SK-N-SH treated with all-trans-retinoic acid at 6 μM for 48 hours (cell line): ENCODE results near the gene SORL1-AS1.

Source experiments
- ATAC-seq: fragments of 200-7000 bp; cut with Tn5 transposase; 3 replicates; pipeline ENCODE4 v1.9.1; 2020; ENCODE audit warnings: mild to moderate bottlenecking, moderate library complexity
- ARNTL ChIP-seq: fragments of 450-650 bp; formaldehyde crosslinking; IDR thresholded peaks from 2 replicates; pipeline ENCODE4 v1.5.0; 2020; ENCODE audit warnings: low read depth, mild to moderate bottlenecking, moderate library complexity, borderline replicate concordance
- CSDC2 ChIP-seq: fragments of 250-450 bp; sonication (Bioruptor Pico); IDR thresholded peaks from 2 replicates; pipeline ENCODE4 v1.5.0; 2020; ENCODE audit warnings: mild to moderate bottlenecking, moderate library complexity
- ESRRG ChIP-seq: fragments of 250-450 bp; sonication (Bioruptor Pico); IDR thresholded peaks from 2 replicates; pipeline ENCODE4 v1.6.1; 2021; ENCODE audit warnings: mild to moderate bottlenecking
- GLIS3 ChIP-seq: fragments of 250-450 bp; sonication (Bioruptor Pico); IDR thresholded peaks from 2 replicates; pipeline ENCODE4 v1.5.0; 2020; ENCODE audit warnings: mild to moderate bottlenecking, moderate library complexity
- ISL1 ChIP-seq: fragments of 250-450 bp; sonication (Bioruptor Pico); IDR thresholded peaks from 2 replicates; pipeline ENCODE4 v2.1.2; 2022; ENCODE audit warnings: mild to moderate bottlenecking, moderate library complexity
- OSR1 ChIP-seq: fragments of 250-450 bp; sonication (Bioruptor Pico); IDR thresholded peaks from 2 replicates; pipeline ENCODE4 v1.8.0; 2022; ENCODE audit warnings: moderate library complexity, mild to moderate bottlenecking, inconsistent platforms
- PPARA ChIP-seq: fragments of 250-450 bp; sonication (Bioruptor Pico); IDR thresholded peaks from 2 replicates; pipeline ENCODE4 v1.5.0; 2020; ENCODE audit warnings: mild to moderate bottlenecking, borderline replicate concordance
- RARB ChIP-seq: fragments of 250-450 bp; sonication (Bioruptor Pico); IDR thresholded peaks from 2 replicates; pipeline ENCODE4 v1.8.0; 2021; ENCODE audit warnings: mild to moderate bottlenecking, moderate library complexity
- SNAI2 ChIP-seq: fragments of 250-450 bp; sonication (Bioruptor Pico); IDR thresholded peaks from 2 replicates; pipeline ENCODE4 v1.5.0; 2020; ENCODE audit warnings: mild to moderate bottlenecking, moderate library complexity
- TCF4 ChIP-seq: fragments of 250-450 bp; sonication (Bioruptor Pico); IDR thresholded peaks from 2 replicates; pipeline ENCODE4 v1.8.0; 2021; ENCODE audit warnings: mild to moderate bottlenecking, moderate library complexity, borderline replicate concordance
- TOX ChIP-seq: fragments of 250-450 bp; sonication (Bioruptor Pico); IDR thresholded peaks from 2 replicates; pipeline ENCODE4 v1.8.0; 2021; ENCODE audit warnings: mild to moderate bottlenecking, moderate library complexity, borderline replicate concordance
- ZC3H10 ChIP-seq: fragments of 250-450 bp; sonication (Bioruptor Pico); IDR thresholded peaks from 2 replicates; pipeline ENCODE4 v1.5.1; 2021; ENCODE audit warnings: mild to moderate bottlenecking, moderate library complexity
- ZFP3 ChIP-seq: fragments of 250-450 bp; sonication (Bioruptor Pico); IDR thresholded peaks from 2 replicates; pipeline ENCODE4 v1.5.0; 2020; ENCODE audit warnings: mild to moderate bottlenecking, moderate library complexity
- ZNF565 ChIP-seq: fragments of 450-650 bp; formaldehyde crosslinking; conservative IDR thresholded peaks from 2 replicates; pipeline ENCODE4 v1.5.0; 2020; ENCODE audit warnings: low read depth, mild to moderate bottlenecking, moderate library complexity
- ZNF8 ChIP-seq: fragments of 450-650 bp; formaldehyde crosslinking; IDR thresholded peaks from 2 replicates; pipeline ENCODE4 v1.5.0; 2020; ENCODE audit warnings: mild to moderate bottlenecking, moderate library complexity
- TF ChIP-seq, protein P1 (sequence below): fragments of 250-450 bp; sonication (Bioruptor Pico); IDR thresholded peaks from 2 replicates; pipeline ENCODE4 v1.5.1; 2021; ENCODE audit warnings: mild to moderate bottlenecking, moderate library complexity
- TF ChIP-seq, protein P2 (sequence below): fragments of 250-450 bp; sonication (Bioruptor Pico); IDR thresholded peaks from 2 replicates; pipeline ENCODE4 v1.8.0; 2021; ENCODE audit warnings: low read depth, mild to moderate bottlenecking, moderate library complexity, borderline replicate concordance
- TF ChIP-seq, protein P3 (sequence below): fragments of 250-450 bp; sonication (Bioruptor Pico); IDR thresholded peaks from 2 replicates; pipeline ENCODE4 v1.5.0; 2020; ENCODE audit warnings: mild to moderate bottlenecking, moderate library complexity

SORL1-AS1 gene

DNA sequence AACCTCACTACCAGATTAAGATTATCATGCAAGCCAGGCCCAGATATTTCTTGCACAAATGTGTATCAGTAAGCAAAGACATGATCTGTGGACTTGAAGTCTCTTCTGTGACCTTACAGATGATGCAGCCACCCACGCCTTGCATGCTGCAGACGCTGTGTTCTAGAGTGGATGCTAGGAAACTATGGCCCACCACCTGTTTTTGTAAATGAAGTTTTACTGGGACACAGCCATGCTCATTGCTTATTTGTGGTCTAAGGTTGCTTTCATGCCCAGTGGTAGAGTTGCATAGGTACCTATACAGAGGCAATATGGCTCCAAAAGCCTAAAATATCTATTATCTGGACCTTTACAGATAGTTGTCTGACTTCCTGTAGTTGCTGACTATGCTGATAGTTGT lies 47.5 kb upstream of the SORL1-AS1 start (continued):
- TF ChIP-seq, protein P1, sequence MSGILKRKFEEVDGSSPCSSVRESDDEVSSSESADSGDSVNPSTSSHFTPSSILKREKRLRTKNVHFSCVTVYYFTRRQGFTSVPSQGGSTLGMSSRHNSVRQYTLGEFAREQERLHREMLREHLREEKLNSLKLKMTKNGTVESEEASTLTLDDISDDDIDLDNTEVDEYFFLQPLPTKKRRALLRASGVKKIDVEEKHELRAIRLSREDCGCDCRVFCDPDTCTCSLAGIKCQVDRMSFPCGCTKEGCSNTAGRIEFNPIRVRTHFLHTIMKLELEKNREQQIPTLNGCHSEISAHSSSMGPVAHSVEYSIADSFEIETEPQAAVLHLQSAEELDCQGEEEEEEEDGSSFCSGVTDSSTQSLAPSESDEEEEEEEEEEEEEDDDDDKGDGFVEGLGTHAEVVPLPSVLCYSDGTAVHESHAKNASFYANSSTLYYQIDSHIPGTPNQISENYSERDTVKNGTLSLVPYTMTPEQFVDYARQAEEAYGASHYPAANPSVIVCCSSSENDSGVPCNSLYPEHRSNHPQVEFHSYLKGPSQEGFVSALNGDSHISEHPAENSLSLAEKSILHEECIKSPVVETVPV (CRISPR knock-in tag), result no peak
- TF ChIP-seq ZNF8 (CRISPR knock-in tag), result no peak

DNA sequence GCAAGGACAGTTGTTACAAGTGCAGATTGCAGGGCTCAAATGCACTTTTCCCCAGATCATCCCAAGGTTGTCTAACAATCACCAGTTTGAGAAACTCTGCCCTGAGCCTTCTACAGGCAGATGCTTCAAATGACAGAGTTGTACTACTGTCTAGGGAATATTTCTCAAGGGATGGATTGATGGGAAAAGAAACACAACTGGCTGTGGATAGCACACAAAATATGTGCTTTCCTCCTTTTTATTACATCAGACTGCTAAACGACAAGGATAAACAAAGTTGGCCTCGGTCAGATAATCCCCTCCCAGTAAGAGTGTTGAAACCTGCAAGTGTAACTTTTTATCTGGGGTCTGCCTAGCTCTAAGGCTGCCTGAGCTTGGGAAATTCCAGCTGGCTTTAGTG lies 46.6 kb upstream of the SORL1-AS1 start:
- no peak for TF ChIP-seq TOX
- no peak for TF ChIP-seq ESRRG
- TF ChIP-seq RARB (CRISPR knock-in tag), result no peak
- TF ChIP-seq SNAI2 (CRISPR knock-in tag), result no peak
- TF ChIP-seq TCF4 (CRISPR knock-in tag), result no peak
- no peak for TF ChIP-seq GLIS3
- TF ChIP-seq ARNTL (CRISPR knock-in tag), result no peak
- no peak for TF ChIP-seq ZFP3 (CRISPR knock-in tag)
- TF ChIP-seq, protein P2, sequence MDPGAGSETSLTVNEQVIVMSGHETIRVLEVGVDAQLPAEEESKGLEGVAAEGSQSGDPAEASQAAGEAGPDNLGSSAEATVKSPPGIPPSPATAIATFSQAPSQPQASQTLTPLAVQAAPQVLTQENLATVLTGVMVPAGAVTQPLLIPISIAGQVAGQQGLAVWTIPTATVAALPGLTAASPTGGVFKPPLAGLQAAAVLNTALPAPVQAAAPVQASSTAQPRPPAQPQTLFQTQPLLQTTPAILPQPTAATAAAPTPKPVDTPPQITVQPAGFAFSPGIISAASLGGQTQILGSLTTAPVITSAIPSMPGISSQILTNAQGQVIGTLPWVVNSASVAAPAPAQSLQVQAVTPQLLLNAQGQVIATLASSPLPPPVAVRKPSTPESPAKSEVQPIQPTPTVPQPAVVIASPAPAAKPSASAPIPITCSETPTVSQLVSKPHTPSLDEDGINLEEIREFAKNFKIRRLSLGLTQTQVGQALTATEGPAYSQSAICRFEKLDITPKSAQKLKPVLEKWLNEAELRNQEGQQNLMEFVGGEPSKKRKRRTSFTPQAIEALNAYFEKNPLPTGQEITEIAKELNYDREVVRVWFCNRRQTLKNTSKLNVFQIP (CRISPR knock-in tag), result no peak
- TF ChIP-seq, protein P1 (CRISPR knock-in tag), result no peak
- no peak for ATAC-seq

DNA sequence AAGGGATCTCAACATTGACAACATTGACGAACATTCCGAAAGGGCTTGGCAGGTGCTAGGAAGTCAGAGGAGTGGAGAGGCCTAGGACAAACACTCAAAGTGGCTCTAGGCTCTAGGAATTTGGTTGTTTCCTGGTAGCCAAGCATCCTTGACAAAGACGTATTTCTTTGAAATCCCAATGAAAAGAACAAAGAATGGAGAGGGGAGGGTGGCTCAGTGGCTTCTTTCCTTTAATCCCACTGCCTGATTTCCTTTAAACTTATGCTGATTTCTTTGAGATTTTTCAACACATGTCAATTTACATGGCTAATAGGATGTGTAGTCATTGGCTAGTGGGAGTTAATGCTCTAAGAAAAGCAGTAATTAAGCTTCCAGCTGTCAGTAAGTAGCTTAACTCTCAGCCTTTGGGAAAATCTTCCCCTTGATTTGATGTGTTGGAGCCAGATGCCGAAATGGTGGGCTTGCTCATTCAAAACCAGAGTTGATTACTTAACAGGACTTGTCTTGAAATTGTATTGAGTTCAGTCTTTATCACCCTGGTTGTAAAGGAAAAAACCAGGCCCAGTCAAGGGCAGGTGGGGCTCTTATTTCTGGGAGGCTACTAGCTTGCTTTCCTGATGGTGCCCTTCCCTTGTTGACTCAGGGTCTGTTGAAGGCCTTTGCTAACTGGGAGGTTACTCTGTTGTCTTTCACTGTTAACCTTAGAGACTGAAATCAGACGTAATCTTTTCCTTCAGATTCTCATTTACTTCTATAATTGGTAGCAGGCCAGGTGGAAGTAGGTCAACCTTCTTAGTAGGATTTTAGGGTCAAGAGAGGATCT lies 44.6 kb upstream of the SORL1-AS1 start:
- TF ChIP-seq, protein P1 (CRISPR knock-in tag), result no peak
- TF ChIP-seq ISL1 (CRISPR knock-in tag) (no peak), ESRRG (no peak), PPARA (CRISPR knock-in tag) (no peak), ZNF8 (CRISPR knock-in tag) (no peak), TCF4 (CRISPR knock-in tag) (no peak), ARNTL (CRISPR knock-in tag) (no peak), OSR1 (CRISPR knock-in tag) (no peak), ZNF565 (no peak), CSDC2 (CRISPR knock-in tag) (no peak), ZC3H10 (CRISPR knock-in tag) (no peak)
- TF ChIP-seq, protein P3, sequence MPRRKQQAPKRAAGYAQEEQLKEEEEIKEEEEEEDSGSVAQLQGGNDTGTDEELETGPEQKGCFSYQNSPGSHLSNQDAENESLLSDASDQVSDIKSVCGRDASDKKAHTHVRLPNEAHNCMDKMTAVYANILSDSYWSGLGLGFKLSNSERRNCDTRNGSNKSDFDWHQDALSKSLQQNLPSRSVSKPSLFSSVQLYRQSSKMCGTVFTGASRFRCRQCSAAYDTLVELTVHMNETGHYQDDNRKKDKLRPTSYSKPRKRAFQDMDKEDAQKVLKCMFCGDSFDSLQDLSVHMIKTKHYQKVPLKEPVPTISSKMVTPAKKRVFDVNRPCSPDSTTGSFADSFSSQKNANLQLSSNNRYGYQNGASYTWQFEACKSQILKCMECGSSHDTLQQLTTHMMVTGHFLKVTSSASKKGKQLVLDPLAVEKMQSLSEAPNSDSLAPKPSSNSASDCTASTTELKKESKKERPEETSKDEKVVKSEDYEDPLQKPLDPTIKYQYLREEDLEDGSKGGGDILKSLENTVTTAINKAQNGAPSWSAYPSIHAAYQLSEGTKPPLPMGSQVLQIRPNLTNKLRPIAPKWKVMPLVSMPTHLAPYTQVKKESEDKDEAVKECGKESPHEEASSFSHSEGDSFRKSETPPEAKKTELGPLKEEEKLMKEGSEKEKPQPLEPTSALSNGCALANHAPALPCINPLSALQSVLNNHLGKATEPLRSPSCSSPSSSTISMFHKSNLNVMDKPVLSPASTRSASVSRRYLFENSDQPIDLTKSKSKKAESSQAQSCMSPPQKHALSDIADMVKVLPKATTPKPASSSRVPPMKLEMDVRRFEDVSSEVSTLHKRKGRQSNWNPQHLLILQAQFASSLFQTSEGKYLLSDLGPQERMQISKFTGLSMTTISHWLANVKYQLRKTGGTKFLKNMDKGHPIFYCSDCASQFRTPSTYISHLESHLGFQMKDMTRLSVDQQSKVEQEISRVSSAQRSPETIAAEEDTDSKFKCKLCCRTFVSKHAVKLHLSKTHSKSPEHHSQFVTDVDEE (CRISPR knock-in tag), result no peak
- no peak for ATAC-seq
